ENCODE data around the gene MTTP.

The MTTP gene

GRCh38 chr4:99665983-99666382 lies 91.4 kb downstream of the MTTP start:
- Histone ChIP-seq H3K4me3 (no peak overlapping the region), H3K27ac (no peak overlapping the region)
- no peak for DNase-seq (ENCODE audit: low spot score)
- TF ChIP-seq, protein P1, sequence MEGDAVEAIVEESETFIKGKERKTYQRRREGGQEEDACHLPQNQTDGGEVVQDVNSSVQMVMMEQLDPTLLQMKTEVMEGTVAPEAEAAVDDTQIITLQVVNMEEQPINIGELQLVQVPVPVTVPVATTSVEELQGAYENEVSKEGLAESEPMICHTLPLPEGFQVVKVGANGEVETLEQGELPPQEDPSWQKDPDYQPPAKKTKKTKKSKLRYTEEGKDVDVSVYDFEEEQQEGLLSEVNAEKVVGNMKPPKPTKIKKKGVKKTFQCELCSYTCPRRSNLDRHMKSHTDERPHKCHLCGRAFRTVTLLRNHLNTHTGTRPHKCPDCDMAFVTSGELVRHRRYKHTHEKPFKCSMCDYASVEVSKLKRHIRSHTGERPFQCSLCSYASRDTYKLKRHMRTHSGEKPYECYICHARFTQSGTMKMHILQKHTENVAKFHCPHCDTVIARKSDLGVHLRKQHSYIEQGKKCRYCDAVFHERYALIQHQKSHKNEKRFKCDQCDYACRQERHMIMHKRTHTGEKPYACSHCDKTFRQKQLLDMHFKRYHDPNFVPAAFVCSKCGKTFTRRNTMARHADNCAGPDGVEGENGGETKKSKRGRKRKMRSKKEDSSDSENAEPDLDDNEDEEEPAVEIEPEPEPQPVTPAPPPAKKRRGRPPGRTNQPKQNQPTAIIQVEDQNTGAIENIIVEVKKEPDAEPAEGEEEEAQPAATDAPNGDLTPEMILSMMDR (IDR thresholded peaks at IDR 0.05), result no peak

GRCh38 chr4:99668472-99668871 lies 93.8 kb downstream of the MTTP start:
- Histone ChIP-seq H3K27ac (peak overlapping the region; percentile 44 to 61), H3K4me3 (no peak overlapping the region)
- TF ChIP-seq, protein P1 (IDR thresholded peaks at IDR 0.05), result no peak
- no peak for DNase-seq (ENCODE audit: low spot score)

- TF ChIP-seq, protein P1 (IDR thresholded peaks at IDR 0.05), result no peak
- no peak overlapping the region for H3K4me3 ChIP-seq
- H3K27ac ChIP-seq, result peak overlapping the region; percentile 44 to 61
- no peak for DNase-seq (ENCODE audit: low spot score)
These were observed 94.5 kb downstream of the MTTP start for GRCh38 chr4:99669084-99669483.

- DNase-seq (ENCODE audit: low spot score), result no peak
- Histone ChIP-seq H3K4me3 (no peak overlapping the region), H3K27ac (no peak overlapping the region)
- TF ChIP-seq, protein P1 (IDR thresholded peaks at IDR 0.05), result no peak
These were observed 95.9 kb downstream of the MTTP start for GRCh38 chr4:99670409-99671073.
